ENCODE results near the gene SLC9A7.

SLC9A7 gene

GRCh38 chrX:46620505-46620904, 138.4 kb downstream of the SLC9A7 start:
- H3K9ac ChIP-seq (ENCODE audit: low read depth, low read length, poor library complexity, severe bottlenecking) = no peak overlapping the region
- TF ChIP-seq EZH2phosphoT487 (IDR thresholded peaks at IDR 0.05; ENCODE audit: borderline replicate concordance) (no peak), CTCF (conservative IDR thresholded peaks at IDR 0.05; ENCODE audit: low read length) (no peak)
- no peak overlapping the region for H3K4me3 ChIP-seq (ENCODE audit: low read length, poor library complexity, severe bottlenecking)
- H3K27me3 ChIP-seq (ENCODE audit: insufficient read depth, low read length, poor library complexity, severe bottlenecking) = no peaks in the 10 kb centered on the region
- no peaks in the 10 kb centered on the region for H3K36me3 ChIP-seq (ENCODE audit: insufficient read depth, low read length)
- H3F3A ChIP-seq (ENCODE audit: low read depth) = no peaks in the 10 kb centered on the region
- no peak overlapping the region for H2AFZ ChIP-seq (ENCODE audit: low read length)
- H3K9me3 ChIP-seq (ENCODE audit: insufficient read depth, low read depth, low read length) = no peaks in the 10 kb centered on the region
- no peak overlapping the region for H3K4me2 ChIP-seq (ENCODE audit: low read depth, low read length, poor library complexity, severe bottlenecking)
- no peaks in the 10 kb centered on the region for H3K9me2 ChIP-seq (replicated peaks; ENCODE audit: low read depth, low read length)
- no peaks in the 10 kb centered on the region for H3K79me2 ChIP-seq (ENCODE audit: insufficient read depth, low read length)
- no peaks in the 10 kb centered on the region for H3K4me1 ChIP-seq (ENCODE audit: insufficient read depth, low read length, poor library complexity, severe bottlenecking)
- no peaks in the 10 kb centered on the region for H4K20me1 ChIP-seq (ENCODE audit: insufficient read depth, low read length, poor library complexity, severe bottlenecking)

- no peaks in the 10 kb centered on the region for H3K9me3 ChIP-seq (ENCODE audit: insufficient read depth, low read depth, low read length)
These were observed 140.0 kb downstream of the SLC9A7 start for GRCh38 chrX:46618947-46619346.

GRCh38 chrX:46617906-46618305, 141.0 kb downstream of the SLC9A7 start:
- Histone ChIP-seq H3K9ac (ENCODE audit: low read depth, low read length, poor library complexity, severe bottlenecking) (no peak overlapping the region), H3K4me1 (ENCODE audit: insufficient read depth, low read length, poor library complexity, severe bottlenecking) (no peaks in the 10 kb centered on the region), H3K27me3 (ENCODE audit: insufficient read depth, low read length, poor library complexity, severe bottlenecking) (no peaks in the 10 kb centered on the region), H3K9me2 (replicated peaks; ENCODE audit: low read depth, low read length) (no peaks in the 10 kb centered on the region), H3F3A (ENCODE audit: low read depth) (no peaks in the 10 kb centered on the region), H3K4me2 (ENCODE audit: low read depth, low read length, poor library complexity, severe bottlenecking) (no peak overlapping the region), H3K36me3 (ENCODE audit: insufficient read depth, low read length) (no peaks in the 10 kb centered on the region), H2AFZ (ENCODE audit: low read length) (no peak overlapping the region), H3K4me3 (ENCODE audit: low read length, poor library complexity, severe bottlenecking) (no peak overlapping the region), H4K20me1 (ENCODE audit: insufficient read depth, low read length, poor library complexity, severe bottlenecking) (no peaks in the 10 kb centered on the region), H3K79me2 (ENCODE audit: insufficient read depth, low read length) (no peaks in the 10 kb centered on the region), H3K9me3 (ENCODE audit: insufficient read depth, low read depth, low read length) (no peaks in the 10 kb centered on the region)
- TF ChIP-seq CTCF (conservative IDR thresholded peaks at IDR 0.05; ENCODE audit: low read length) = no peak
- no peak for TF ChIP-seq EZH2phosphoT487 (IDR thresholded peaks at IDR 0.05; ENCODE audit: borderline replicate concordance)

More at GRCh38 chrX:46618947-46619346, 140.0 kb downstream of the SLC9A7 start:
- Histone ChIP-seq H3K4me2 (ENCODE audit: low read depth, low read length, poor library complexity, severe bottlenecking) (no peak overlapping the region), H3F3A (ENCODE audit: low read depth) (no peaks in the 10 kb centered on the region), H4K20me1 (ENCODE audit: insufficient read depth, low read length, poor library complexity, severe bottlenecking) (no peaks in the 10 kb centered on the region), H3K9ac (ENCODE audit: low read depth, low read length, poor library complexity, severe bottlenecking) (no peak overlapping the region), H3K9me2 (replicated peaks; ENCODE audit: low read depth, low read length) (no peaks in the 10 kb centered on the region), H3K4me1 (ENCODE audit: insufficient read depth, low read length, poor library complexity, severe bottlenecking) (no peaks in the 10 kb centered on the region), H2AFZ (ENCODE audit: low read length) (no peak overlapping the region), H3K4me3 (ENCODE audit: low read length, poor library complexity, severe bottlenecking) (no peak overlapping the region), H3K79me2 (ENCODE audit: insufficient read depth, low read length) (no peaks in the 10 kb centered on the region), H3K27me3 (ENCODE audit: insufficient read depth, low read length, poor library complexity, severe bottlenecking) (no peaks in the 10 kb centered on the region), H3K36me3 (ENCODE audit: insufficient read depth, low read length) (no peaks in the 10 kb centered on the region)
- TF ChIP-seq EZH2phosphoT487 (IDR thresholded peaks at IDR 0.05; ENCODE audit: borderline replicate concordance) (no peak), CTCF (conservative IDR thresholded peaks at IDR 0.05; ENCODE audit: low read length) (no peak)

All from Loucy (cell line).